PC-3 (cell line): ENCODE data around the gene TTC34. TPM values are rescaled to one million over a fixed set of nuclear protein-coding genes. Genes with fewer than 3 reads are reported as not detected.

Experiments used
- ATAC-seq: fragments of 200-7000 bp; cut with Tn5 transposase; 2 replicates; pipeline ENCODE4 v1.9.1; 2020; ENCODE audit warnings: mild to moderate bottlenecking, moderate library complexity
- BruUV-seq: library from RNA; stranded (reverse); fragments of 400-500 nt; replicated peaks from 2 replicates; lab custom pipeline; 2021; lab: Mats Ljungman, UMichigan
- CTCF ChIA-PET: fragments of 300-600 bp; sonication (Branson Sonifier 250); formaldehyde crosslinking; loops from one replicate; lab custom pipeline; 2022; ENCODE audit warnings: antibody characterized with exemption; lab: Charles Lee
- POLR2A ChIA-PET: fragments of 300-600 bp; sonication (Branson Sonifier 250); formaldehyde crosslinking; loops from one replicate; lab custom pipeline; 2022; ENCODE audit warnings: antibody characterized with exemption; ENCODE audit not compliant: unreplicated experiment; lab: Charles Lee
- DNase-seq: peaks from one replicate; pipeline ENCODE4 v3.0.0-alpha.2; 2015
- H2AFZ ChIP-seq: fragments of 300-600 bp; sonication (generic); 2 replicates; pipeline ENCODE4 v1.6.0; 2016; ENCODE audit warnings: antibody characterized with exemption, low read length
- H3F3A ChIP-seq: fragments of 300-600 bp; sonication (generic); one replicate; pipeline ENCODE4 v1.6.0; 2017; ENCODE audit warnings: antibody characterized with exemption, low read length, control low read depth, mild to moderate bottlenecking; ENCODE audit not compliant: unreplicated experiment
- H3K27ac ChIP-seq: fragments of 300-600 bp; sonication (generic); 2 replicates; pipeline ENCODE4 v1.5.1; 2016; ENCODE audit warnings: mild to moderate bottlenecking, low read length
- H3K27me3 ChIP-seq: fragments of 300-600 bp; sonication (generic); 2 replicates; pipeline ENCODE4 v1.6.1; 2016; ENCODE audit warnings: low read length, mixed read lengths
- H3K36me3 ChIP-seq: fragments of 300-600 bp; sonication (generic); 2 replicates; pipeline ENCODE4 v1.6.1; 2016; ENCODE audit warnings: low read depth, mixed run types, low read length, mixed read lengths
- H3K4me1 ChIP-seq: fragments of 300-600 bp; sonication (generic); 2 replicates; pipeline ENCODE4 v1.5.1; 2016; ENCODE audit warnings: low read length; ENCODE audit not compliant: insufficient read depth
- H3K4me2 ChIP-seq: fragments of 300-600 bp; sonication (generic); 2 replicates; pipeline ENCODE4 v1.6.0; 2016; ENCODE audit warnings: low read length
- H3K4me3 ChIP-seq: fragments of 300-600 bp; sonication (generic); 2 replicates; pipeline ENCODE4 v1.5.1; 2016; ENCODE audit warnings: mild to moderate bottlenecking, low read length, mixed read lengths
- H3K79me2 ChIP-seq: fragments of 300-600 bp; sonication (generic); 2 replicates; pipeline ENCODE4 v1.6.1; 2017; ENCODE audit warnings: low read length, mixed read lengths
- H3K9ac ChIP-seq: fragments of 300-600 bp; sonication (generic); 2 replicates; pipeline ENCODE4 v1.6.0; 2016; ENCODE audit warnings: mild to moderate bottlenecking, low read length
- H3K9me2 ChIP-seq: fragments of 300-600 bp; sonication (generic); replicated peaks from 2 replicates; pipeline ENCODE4 v1.6.1; 2016; ENCODE audit warnings: mixed run types, low read length, mixed read lengths
- H3K9me3 ChIP-seq: fragments of 300-600 bp; sonication (generic); 2 replicates; pipeline ENCODE4 v1.6.1; 2016; ENCODE audit warnings: low read length, mixed read lengths
- H4K20me1 ChIP-seq: fragments of 300-600 bp; sonication (generic); 2 replicates; pipeline ENCODE4 v1.6.1; 2016; ENCODE audit warnings: low read length, mixed read lengths
- EZH2 ChIP-seq: fragments of 300-600 bp; sonication (generic); IDR thresholded peaks from one replicate; pipeline ENCODE4 v1.6.1; 2017; ENCODE audit warnings: antibody characterized with exemption, mild to moderate bottlenecking, low read length; ENCODE audit not compliant: unreplicated experiment
- EZH2phosphoT487 ChIP-seq: fragments of 300-600 bp; sonication (generic); IDR thresholded peaks from 2 replicates; pipeline ENCODE4 v1.6.1; 2018; ENCODE audit warnings: mild to moderate bottlenecking, antibody characterized with exemption, low read length, borderline replicate concordance
- intact Hi-C: fragments of 100-400 bp; cut with micrococcal nuclease; formaldehyde crosslinking; loops from 2 replicates; pipeline ENCODE4 v1.9.0; 2023
- total RNA-seq: library from RNA; depleted of rRNA; stranded (reverse); fragments of >200 nt; gene quantifications from 2 replicates; pipeline ENCODE4 v1.2.3, GENCODE V29; 2014
- TF ChIP-seq, protein P1 (sequence below): fragments of 300-600 bp; sonication (generic); conservative IDR thresholded peaks from 2 replicates; pipeline ENCODE4 v1.5.1; 2017; ENCODE audit warnings: antibody characterized with exemption, low read depth, mild to moderate bottlenecking, low read length

TTC34 gene
- total RNA-seq, 1 experiment from 2014 or later: 0.11 TPM

- H3K27me3 ChIP-seq: peaks cover 99% of the 10 kb centered on the region
- H3K27ac ChIP-seq: no peak overlapping the region
- no peak for DNase-seq
- H3K79me2 ChIP-seq: no peaks in the 10 kb centered on the region
- ChIA-PET CTCF (no interaction called here), POLR2A (interaction anchor here (0.6 kb wide), 1 partner anchor 571 kb away, joined by 8 read pairs; no protein-coding TSS in a partner anchor)
- no TSS peak for BruUV-seq
- intact Hi-C loops: no loop called here
- H4K20me1 ChIP-seq: no peaks in the 10 kb centered on the region
- H2AFZ ChIP-seq: no peak overlapping the region
- ATAC-seq: no peak
- H3K4me2 ChIP-seq: no peak overlapping the region
- H3K9ac ChIP-seq: no peak overlapping the region
- no peaks in the 10 kb centered on the region for H3K4me1 ChIP-seq
- H3K9me2 ChIP-seq: no peaks in the 10 kb centered on the region
- no peak overlapping the region for H3K4me3 ChIP-seq
- H3K36me3 ChIP-seq: no peaks in the 10 kb centered on the region
- H3K9me3 ChIP-seq: peaks cover 8% of the 10 kb centered on the region
- H3F3A ChIP-seq: no peaks in the 10 kb centered on the region
- TF ChIP-seq EZH2 (no peak), EZH2phosphoT487 (no peak)
- TF ChIP-seq, protein P1, sequence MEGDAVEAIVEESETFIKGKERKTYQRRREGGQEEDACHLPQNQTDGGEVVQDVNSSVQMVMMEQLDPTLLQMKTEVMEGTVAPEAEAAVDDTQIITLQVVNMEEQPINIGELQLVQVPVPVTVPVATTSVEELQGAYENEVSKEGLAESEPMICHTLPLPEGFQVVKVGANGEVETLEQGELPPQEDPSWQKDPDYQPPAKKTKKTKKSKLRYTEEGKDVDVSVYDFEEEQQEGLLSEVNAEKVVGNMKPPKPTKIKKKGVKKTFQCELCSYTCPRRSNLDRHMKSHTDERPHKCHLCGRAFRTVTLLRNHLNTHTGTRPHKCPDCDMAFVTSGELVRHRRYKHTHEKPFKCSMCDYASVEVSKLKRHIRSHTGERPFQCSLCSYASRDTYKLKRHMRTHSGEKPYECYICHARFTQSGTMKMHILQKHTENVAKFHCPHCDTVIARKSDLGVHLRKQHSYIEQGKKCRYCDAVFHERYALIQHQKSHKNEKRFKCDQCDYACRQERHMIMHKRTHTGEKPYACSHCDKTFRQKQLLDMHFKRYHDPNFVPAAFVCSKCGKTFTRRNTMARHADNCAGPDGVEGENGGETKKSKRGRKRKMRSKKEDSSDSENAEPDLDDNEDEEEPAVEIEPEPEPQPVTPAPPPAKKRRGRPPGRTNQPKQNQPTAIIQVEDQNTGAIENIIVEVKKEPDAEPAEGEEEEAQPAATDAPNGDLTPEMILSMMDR: no peak
Observed at GRCh38 chr1:2837316-2837715, 35.8 kb upstream of the TTC34 start.

DNA sequence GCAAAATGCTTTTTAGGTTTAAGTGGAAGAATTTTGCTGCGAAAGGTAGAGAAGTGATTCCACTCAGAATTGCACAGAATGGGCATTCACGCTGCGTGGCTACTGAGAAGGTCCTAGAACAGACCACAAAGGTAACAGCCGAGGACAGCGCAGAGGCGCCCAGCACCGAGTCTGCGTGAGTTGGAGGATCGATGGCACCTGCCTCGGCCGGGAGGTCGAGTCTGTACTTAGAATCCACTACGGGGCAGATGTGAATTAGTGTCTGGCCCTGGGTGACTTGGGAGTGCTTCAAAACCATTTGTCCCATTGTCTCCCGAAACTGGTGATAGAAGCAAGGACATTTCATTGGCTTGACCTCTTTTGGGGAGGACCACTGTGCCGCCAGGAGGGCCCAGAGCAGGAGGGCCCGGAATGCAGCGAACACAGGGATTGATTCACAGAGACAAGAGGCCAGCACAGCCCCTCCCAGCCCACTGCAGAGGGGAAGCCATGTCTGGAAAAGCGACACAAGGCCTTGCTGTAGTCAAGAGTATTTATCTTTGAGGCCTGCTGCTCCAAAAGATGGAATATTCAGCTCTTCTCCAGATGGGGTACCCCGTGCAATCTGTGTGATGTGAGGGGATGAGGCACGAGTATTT is 35.0 kb upstream of the TTC34 start:
- DNase-seq (no peak), ATAC-seq (no peak)
- TF ChIP-seq EZH2phosphoT487: no peak
- no peak for TF ChIP-seq EZH2
- TF ChIP-seq, protein P1: no peak
- Histone ChIP-seq H3F3A (no peaks in the 10 kb centered on the region), H3K27me3 (peaks cover 98% of the 10 kb centered on the region), H3K9ac (no peak overlapping the region), H3K4me2 (no peak overlapping the region), H3K4me1 (no peaks in the 10 kb centered on the region), H3K27ac (no peak overlapping the region), H3K9me3 (peaks cover 8% of the 10 kb centered on the region), H3K4me3 (no peak overlapping the region), H3K79me2 (no peaks in the 10 kb centered on the region), H3K9me2 (no peaks in the 10 kb centered on the region), H3K36me3 (no peaks in the 10 kb centered on the region), H4K20me1 (no peaks in the 10 kb centered on the region), H2AFZ (no peak overlapping the region)
- POLR2A ChIA-PET: interaction anchor here (0.6 kb wide), 1 partner anchor 571 kb away, joined by 8 read pairs; no protein-coding TSS in a partner anchor
- no TSS peak for BruUV-seq
- CTCF ChIA-PET: interaction anchor here (0.6 kb wide), 1 partner anchor 447 kb away, joined by 8 read pairs; no protein-coding TSS in a partner anchor
- intact Hi-C loops: no loop called here

DNA sequence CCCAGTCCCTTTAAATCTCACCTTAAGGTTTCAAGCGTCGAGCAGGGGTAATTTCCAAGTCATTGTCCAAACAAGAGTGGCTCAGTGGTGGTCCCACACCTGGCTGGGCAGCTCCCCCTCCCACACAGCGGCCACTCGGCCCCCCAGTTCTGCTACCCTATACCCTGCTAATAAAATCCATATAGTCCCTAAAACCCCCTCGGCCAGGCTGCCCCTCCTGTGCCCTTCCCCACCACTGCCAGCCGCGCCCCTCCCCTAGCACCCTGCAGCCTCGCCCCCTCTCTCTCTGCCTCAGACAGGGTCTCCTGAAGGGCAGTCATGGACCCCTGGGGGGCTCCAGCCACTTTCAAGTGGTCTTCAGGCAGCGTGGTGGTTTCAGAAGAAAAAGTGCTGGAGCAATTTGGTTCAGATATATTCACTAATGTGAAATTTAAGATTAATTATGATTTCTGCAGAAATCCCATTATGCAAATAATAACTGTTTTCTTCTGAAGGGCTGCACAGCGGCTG is 34.2 kb upstream of the TTC34 start:
- BruUV-seq: no TSS peak
- ChIA-PET POLR2A (no interaction called here), CTCF (no interaction called here)
- no peaks in the 10 kb centered on the region for H3K79me2 ChIP-seq
- no peaks in the 10 kb centered on the region for H3K9me2 ChIP-seq
- H3K9ac ChIP-seq: no peak overlapping the region
- H2AFZ ChIP-seq: no peak overlapping the region
- TF ChIP-seq, protein P1: no peak
- TF ChIP-seq EZH2 (no peak), EZH2phosphoT487 (no peak)
- H3K4me1 ChIP-seq: no peaks in the 10 kb centered on the region
- no peaks in the 10 kb centered on the region for H3K36me3 ChIP-seq
- DNase-seq (no peak), ATAC-seq (no peak)
- no peak overlapping the region for H3K4me2 ChIP-seq
- no peaks in the 10 kb centered on the region for H4K20me1 ChIP-seq
- no peak overlapping the region for H3K27ac ChIP-seq
- H3K4me3 ChIP-seq: no peak overlapping the region
- peaks cover 97% of the 10 kb centered on the region for H3K27me3 ChIP-seq
- peaks cover 8% of the 10 kb centered on the region for H3K9me3 ChIP-seq
- intact Hi-C loops: no loop called here
- no peaks in the 10 kb centered on the region for H3F3A ChIP-seq
